ENCODE results near the gene VPS45. TPM values are rescaled to one million over a fixed set of nuclear protein-coding genes. Genes with fewer than 3 reads are reported as not detected.

Gene VPS45
- total and polyA plus RNA-seq, 2 experiments from 2014 or later: 53.4 to 71.2 TPM

DNA sequence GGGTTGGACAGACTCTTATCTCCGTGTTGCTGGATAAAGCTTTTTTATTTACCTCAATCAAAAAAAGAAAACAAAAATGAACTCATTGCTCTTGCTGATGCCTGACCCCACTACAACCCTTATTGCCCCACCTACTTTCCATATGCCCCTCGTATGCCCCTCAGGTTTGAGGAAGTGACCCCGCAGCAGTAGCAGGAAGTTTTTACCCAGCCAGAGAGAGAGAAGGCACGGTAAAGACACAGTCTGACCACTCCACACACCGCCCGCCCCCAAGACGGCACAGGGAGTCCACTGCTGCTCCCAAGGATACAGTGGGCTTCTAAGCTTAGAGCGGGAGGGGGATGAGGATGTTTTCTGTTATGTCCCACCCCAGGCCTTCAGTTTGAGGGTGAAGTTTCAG, 92.0 kb downstream of the VPS45 start:
- Histone ChIP-seq H3K4me1 (ENCODE audit: low read depth) (peaks cover 24% of the 10 kb centered on the region), H3K27ac (peak overlapping the region; percentile 74), H3K36me3 (peaks cover 31% of the 10 kb centered on the region), H3K27me3 (no peaks in the 10 kb centered on the region), H3K9me3 (ENCODE audit: low read depth) (no peaks in the 10 kb centered on the region), H3K4me3 (no peak overlapping the region)
- TF ChIP-seq, protein P1, sequence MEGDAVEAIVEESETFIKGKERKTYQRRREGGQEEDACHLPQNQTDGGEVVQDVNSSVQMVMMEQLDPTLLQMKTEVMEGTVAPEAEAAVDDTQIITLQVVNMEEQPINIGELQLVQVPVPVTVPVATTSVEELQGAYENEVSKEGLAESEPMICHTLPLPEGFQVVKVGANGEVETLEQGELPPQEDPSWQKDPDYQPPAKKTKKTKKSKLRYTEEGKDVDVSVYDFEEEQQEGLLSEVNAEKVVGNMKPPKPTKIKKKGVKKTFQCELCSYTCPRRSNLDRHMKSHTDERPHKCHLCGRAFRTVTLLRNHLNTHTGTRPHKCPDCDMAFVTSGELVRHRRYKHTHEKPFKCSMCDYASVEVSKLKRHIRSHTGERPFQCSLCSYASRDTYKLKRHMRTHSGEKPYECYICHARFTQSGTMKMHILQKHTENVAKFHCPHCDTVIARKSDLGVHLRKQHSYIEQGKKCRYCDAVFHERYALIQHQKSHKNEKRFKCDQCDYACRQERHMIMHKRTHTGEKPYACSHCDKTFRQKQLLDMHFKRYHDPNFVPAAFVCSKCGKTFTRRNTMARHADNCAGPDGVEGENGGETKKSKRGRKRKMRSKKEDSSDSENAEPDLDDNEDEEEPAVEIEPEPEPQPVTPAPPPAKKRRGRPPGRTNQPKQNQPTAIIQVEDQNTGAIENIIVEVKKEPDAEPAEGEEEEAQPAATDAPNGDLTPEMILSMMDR (IDR thresholded peaks at IDR 0.05; ENCODE audit: low read depth, low read length): no peak
- DNase-seq (ENCODE audit: low read depth in 1 of 2, low spot score in 1 of 2): no peak

- H3K27ac ChIP-seq: peak overlapping the region; percentile 100
- H3K27me3 ChIP-seq: no peaks in the 10 kb centered on the region
- peaks cover 33% of the 10 kb centered on the region for H3K4me1 ChIP-seq (ENCODE audit: low read depth)
- no peak overlapping the region for H3K4me3 ChIP-seq
- H3K36me3 ChIP-seq: peaks cover 22% of the 10 kb centered on the region
- H3K9me3 ChIP-seq (ENCODE audit: low read depth): no peaks in the 10 kb centered on the region
- TF ChIP-seq, protein P1 (IDR thresholded peaks at IDR 0.05; ENCODE audit: low read depth, low read length): no peak
- peak in 1 of 2 donors; percentile 75 for DNase-seq (ENCODE audit: low read depth in 1 of 2, low spot score in 1 of 2)
These were observed 93.5 kb downstream of the VPS45 start for GRCh38 chr1:150160964-150161621.

DNA sequence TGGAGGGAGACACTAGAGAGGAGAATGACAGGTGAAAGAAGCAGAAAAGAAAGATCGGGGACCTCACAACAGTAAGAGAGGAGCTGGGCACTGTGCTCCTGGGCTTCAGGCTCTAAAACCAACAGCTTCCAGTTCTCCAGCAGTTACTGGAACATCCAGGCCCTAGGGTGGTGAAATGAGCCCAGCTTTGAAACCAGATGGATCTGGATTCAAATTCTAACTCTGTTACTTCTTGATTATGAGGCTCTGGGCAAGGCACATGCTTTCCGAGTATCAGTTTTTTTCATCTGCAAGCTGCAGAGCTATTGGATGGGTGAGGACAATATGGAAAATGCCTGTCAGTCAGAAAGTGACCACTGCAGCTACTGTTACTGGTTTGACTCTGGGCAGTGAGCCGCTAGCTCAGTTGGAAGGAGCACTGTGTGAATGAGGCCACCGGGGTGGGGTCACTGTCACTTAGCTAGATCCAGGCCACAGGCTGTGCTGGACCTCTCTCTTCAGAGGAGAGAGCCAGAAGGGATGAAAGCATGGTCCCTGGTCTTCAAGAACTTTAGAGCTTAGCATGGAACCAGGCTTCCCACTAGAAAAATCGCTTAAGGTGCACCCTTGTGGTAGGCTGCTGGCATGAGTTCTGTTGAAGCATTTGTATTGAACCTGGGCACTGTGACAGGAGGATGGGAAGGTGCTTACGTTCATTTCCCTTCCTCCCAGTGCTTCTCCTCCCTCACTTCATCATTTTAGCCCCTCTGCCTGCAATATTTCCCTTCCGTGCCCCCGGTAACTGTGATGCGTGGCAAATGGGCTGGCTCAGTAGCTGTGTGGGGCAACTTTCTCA, 94.4 kb downstream of the VPS45 start:
- H3K9me3 ChIP-seq (ENCODE audit: low read depth): no peaks in the 10 kb centered on the region
- peak overlapping the region; percentile 7 for H3K4me3 ChIP-seq
- TF ChIP-seq, protein P1 (IDR thresholded peaks at IDR 0.05; ENCODE audit: low read depth, low read length): no peak
- H3K27me3 ChIP-seq: no peaks in the 10 kb centered on the region
- DNase-seq (ENCODE audit: low read depth in 1 of 2, low spot score in 1 of 2): peak; percentile 35 to 48
- H3K4me1 ChIP-seq (ENCODE audit: low read depth): peaks cover 33% of the 10 kb centered on the region
- H3K36me3 ChIP-seq: peaks cover 13% of the 10 kb centered on the region
- peak overlapping the region; percentile 100 for H3K27ac ChIP-seq

GRCh38 chr1:150162582-150162861, 94.9 kb downstream of the VPS45 start:
- Histone ChIP-seq H3K27ac (peak overlapping the region; percentile 100), H3K36me3 (peaks cover 7% of the 10 kb centered on the region), H3K4me3 (peak overlapping the region; percentile 7), H3K4me1 (ENCODE audit: low read depth) (peaks cover 33% of the 10 kb centered on the region), H3K9me3 (ENCODE audit: low read depth) (no peaks in the 10 kb centered on the region), H3K27me3 (no peaks in the 10 kb centered on the region)
- no peak for DNase-seq (ENCODE audit: low read depth in 1 of 2, low spot score in 1 of 2)
- TF ChIP-seq, protein P1 (IDR thresholded peaks at IDR 0.05; ENCODE audit: low read depth, low read length): no peak

DNA sequence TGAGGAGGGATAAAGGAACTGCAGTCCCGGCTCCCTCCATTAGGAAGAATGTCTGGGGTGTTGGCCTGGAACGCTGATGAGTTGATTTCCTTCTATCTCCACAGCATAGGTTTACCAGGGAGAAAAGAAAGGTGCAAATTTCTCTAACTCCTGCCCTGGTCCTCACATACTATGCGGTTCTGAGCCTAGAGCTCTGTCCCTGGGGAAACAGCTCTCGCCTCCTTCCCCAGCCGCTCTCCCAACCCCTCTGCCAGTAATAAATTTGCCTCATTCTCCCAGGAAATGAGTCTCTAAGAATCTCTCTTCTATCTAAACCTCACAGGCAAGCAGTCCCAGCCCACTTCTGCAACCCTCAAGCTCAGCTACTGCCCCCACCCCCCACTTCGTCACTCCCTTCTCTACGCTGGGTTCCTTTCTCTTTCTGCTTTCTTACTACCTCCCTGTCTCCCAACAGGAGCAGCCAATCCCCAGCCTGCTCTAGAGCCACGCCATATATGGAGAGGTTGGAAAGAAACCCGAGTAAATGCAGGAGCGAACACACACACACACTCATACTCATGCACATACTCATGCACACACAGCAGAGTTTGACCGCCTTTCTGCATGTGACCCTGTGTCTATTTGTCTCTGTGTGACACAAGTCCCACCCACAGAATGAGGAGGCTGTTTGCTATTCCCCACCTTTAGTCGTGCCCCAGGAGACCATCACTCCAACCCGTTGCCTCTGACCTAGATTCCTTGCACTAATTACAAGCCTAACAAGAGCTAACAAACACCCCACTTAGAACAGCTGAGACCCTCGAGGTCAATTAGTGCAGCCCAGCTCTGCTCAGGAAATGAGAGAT, 95.5 kb downstream of the VPS45 start:
- peak; percentile 95 to 99 for DNase-seq (ENCODE audit: low read depth in 1 of 2, low spot score in 1 of 2)
- TF ChIP-seq, protein P1 (IDR thresholded peaks at IDR 0.05; ENCODE audit: low read depth, low read length): peak; percentile 12

More for the DNA sequence above, 95.5 kb downstream of the VPS45 start:
- no peaks in the 10 kb centered on the region for H3K27me3 ChIP-seq
- H3K9me3 ChIP-seq (ENCODE audit: low read depth): no peaks in the 10 kb centered on the region
- H3K36me3 ChIP-seq: peaks cover 2% of the 10 kb centered on the region
- H3K27ac ChIP-seq: peak overlapping the region; percentile 100
- H3K4me1 ChIP-seq (ENCODE audit: low read depth): peaks cover 33% of the 10 kb centered on the region
- H3K4me3 ChIP-seq: peak overlapping the region; percentile 7
